Measurements from ENCODE around the gene DAZ2. TPM values are rescaled to one million over a fixed set of nuclear protein-coding genes. Genes with fewer than 3 reads are reported as not detected.
"Not testable (repeated sequence)": the region's sequence is repeated elsewhere in the genome, so short reads cannot be mapped to it uniquely, and the experiment has no call there.

DAZ2 gene, protein sequence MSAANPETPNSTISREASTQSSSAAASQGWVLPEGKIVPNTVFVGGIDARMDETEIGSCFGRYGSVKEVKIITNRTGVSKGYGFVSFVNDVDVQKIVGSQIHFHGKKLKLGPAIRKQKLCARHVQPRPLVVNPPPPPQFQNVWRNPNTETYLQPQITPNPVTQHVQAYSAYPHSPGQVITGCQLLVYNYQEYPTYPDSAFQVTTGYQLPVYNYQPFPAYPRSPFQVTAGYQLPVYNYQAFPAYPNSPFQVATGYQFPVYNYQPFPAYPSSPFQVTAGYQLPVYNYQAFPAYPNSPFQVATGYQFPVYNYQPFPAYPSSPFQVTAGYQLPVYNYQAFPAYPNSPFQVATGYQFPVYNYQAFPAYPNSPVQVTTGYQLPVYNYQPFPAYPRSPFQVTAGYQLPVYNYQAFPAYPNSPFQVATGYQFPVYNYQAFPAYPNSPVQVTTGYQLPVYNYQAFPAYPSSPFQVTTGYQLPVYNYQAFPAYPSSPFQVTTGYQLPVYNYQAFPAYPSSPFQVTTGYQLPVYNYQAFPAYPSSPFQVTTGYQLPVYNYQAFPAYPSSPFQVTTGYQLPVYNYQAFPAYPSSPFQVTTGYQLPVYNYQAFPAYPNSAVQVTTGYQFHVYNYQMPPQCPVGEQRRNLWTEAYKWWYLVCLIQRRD
- total RNA-seq = not detected
- long read RNA-seq = 0 reads

DNA sequence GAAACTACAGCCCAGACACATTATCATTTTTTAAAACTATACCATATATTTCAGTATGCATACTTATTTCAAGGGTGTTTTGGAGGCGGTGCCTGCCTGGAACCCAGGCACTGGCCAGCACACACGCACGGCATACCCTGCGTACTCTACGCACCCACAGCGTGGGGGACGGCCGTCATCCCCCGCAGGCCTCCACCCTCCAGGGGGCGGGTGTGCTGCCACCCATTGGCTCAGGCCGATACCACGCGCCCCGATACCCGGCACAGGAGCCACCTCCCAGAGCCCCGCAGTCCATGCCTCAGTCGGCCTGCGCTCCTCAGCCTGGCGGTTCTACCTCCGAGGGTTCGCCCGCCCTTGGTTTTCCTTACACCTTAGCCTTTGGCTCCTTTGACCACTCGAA lies at the start of gene DAZ2:
Gene DAZ2 (plus strand): TSS at position 301 of the 400 bp plus-strand sequence. CDS start 208 bp downstream, outside the sequence.
- intact Hi-C loops (cut with DNase I, micrococcal nuclease); ATAC-seq; DNase-seq: not testable (repeated sequence)

DNA sequence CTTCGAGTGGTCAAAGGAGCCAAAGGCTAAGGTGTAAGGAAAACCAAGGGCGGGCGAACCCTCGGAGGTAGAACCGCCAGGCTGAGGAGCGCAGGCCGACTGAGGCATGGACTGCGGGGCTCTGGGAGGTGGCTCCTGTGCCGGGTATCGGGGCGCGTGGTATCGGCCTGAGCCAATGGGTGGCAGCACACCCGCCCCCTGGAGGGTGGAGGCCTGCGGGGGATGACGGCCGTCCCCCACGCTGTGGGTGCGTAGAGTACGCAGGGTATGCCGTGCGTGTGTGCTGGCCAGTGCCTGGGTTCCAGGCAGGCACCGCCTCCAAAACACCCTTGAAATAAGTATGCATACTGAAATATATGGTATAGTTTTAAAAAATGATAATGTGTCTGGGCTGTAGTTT lies 20.4 kb upstream of the DAZ2 start, which contains the start of gene DAZ1:
Gene DAZ1 (minus strand): TSS at position 101 of the 400 bp plus-strand sequence. CDS start 208 bp downstream, outside the sequence.
- ATAC-seq; DNase-seq; intact Hi-C loops (cut with DNase I, micrococcal nuclease): not testable (repeated sequence)

GRCh38 chrY:23207455-23207854 lies 11.9 kb upstream of the DAZ2 start:
- intact Hi-C loops (cut with DNase I, micrococcal nuclease); ATAC-seq: not testable (repeated sequence)

GRCh38 chrY:23209802-23210495 lies 9.4 kb upstream of the DAZ2 start:
- ATAC-seq; intact Hi-C loops (cut with DNase I, micrococcal nuclease); DNase-seq: not testable (repeated sequence)

More at GRCh38 chrY:23207455-23207854, 11.9 kb upstream of the DAZ2 start:
- DNase-seq = not testable (repeated sequence)

- intact Hi-C loops (cut with DNase I, micrococcal nuclease); DNase-seq; ATAC-seq: not testable (repeated sequence)
Observed at GRCh38 chrY:23210681-23211080, 8.7 kb upstream of the DAZ2 start.

Other genes with a start within 250 kb of the DAZ2 start
- gene BPY2, start 235.3 kb upstream of the DAZ2 start, total RNA-seq = not detected
- gene DAZ1, start 20.5 kb upstream of the DAZ2 start, total RNA-seq = not detected